ENCODE measurements around the gene PRPSAP1.
A peak's percentile ranks its signal among the peaks of the same experiment; 100 is the strongest.

The PRPSAP1 gene

GRCh38 chr17:76265624-76266243, 88.0 kb downstream of the PRPSAP1 start (continued):
- TF ChIP-seq ZFHX2 (tag by site-specific recombination; conservative IDR thresholded peaks at IDR 0.05) (peak; percentile 31; the same call in 1 of the 2 replicates), ZNF404 (tag by site-specific recombination; IDR thresholded peaks at IDR 0.05) (no peak), ZBTB1 (tag by site-specific recombination; IDR thresholded peaks at IDR 0.05) (no peak), CTCF (tag by site-specific recombination; IDR thresholded peaks at IDR 0.05) (peak; percentile 17; the same call in 1 of the 2 replicates), ZNF18 (tag by site-specific recombination; IDR thresholded peaks at IDR 0.05) (no peak), ZBTB17 (tag by site-specific recombination; IDR thresholded peaks at IDR 0.05) (no peak), ZBTB26 (tag by site-specific recombination; optimal IDR thresholded peaks at IDR 0.05) (peak; percentile 77), ZSCAN5A (tag by site-specific recombination; IDR thresholded peaks at IDR 0.05) (no peak), ZFP41 (tag by site-specific recombination; IDR thresholded peaks at IDR 0.05; ENCODE audit: borderline replicate concordance) (no peak), ZNF692 (tag by site-specific recombination; IDR thresholded peaks at IDR 0.05) (peak; percentile 46; the same call in 1 of the 2 replicates), WT1 (tag by site-specific recombination; IDR thresholded peaks at IDR 0.05) (no peak), ZNF488 (tag by site-specific recombination; IDR thresholded peaks at IDR 0.05) (no peak), BCL11A (tag by site-specific recombination; IDR thresholded peaks at IDR 0.05; ENCODE audit: low read depth) (no peak), ZBTB44 (tag by site-specific recombination; IDR thresholded peaks at IDR 0.05) (no peak), ZNF114 (tag by site-specific recombination; IDR thresholded peaks at IDR 0.05) (no peak), ZNF398 (tag by site-specific recombination; IDR thresholded peaks at IDR 0.05) (no peak), PRDM6 (tag by site-specific recombination; IDR thresholded peaks at IDR 0.05) (no peak), ZNF792 (tag by site-specific recombination; IDR thresholded peaks at IDR 0.05) (no peak), GFI1B (tag by site-specific recombination; IDR thresholded peaks at IDR 0.05) (no peak)

All from HEK293 (cell line).